K562 (cell line): ENCODE results near the gene LRP2. TPM values are rescaled to one million over a fixed set of nuclear protein-coding genes. Genes with fewer than 3 reads are reported as not detected.
A peak's percentile ranks its signal among the peaks of the same experiment; 100 is the strongest.

Source experiments
- ATF7 ChIP-seq: fragments of 450-650 bp; IDR thresholded peaks from 2 replicates; pipeline ENCODE4 v1.7.1; 2014; ENCODE audit warnings: mild to moderate bottlenecking, moderate library complexity
- BACH1 ChIP-seq: fragments of 200-800 bp; sonication (Bioruptor generic); IDR thresholded peaks from 2 replicates; pipeline ENCODE4 v1.6.1; 2016; ENCODE audit warnings: missing genetic modification characterization, missing compliant biosample characterization
- BHLHE40 ChIP-seq: IDR thresholded peaks from 2 replicates; pipeline ENCODE4 v1.6.1; 2011; ENCODE audit warnings: low read length, improper control_type of control experiment
- DPF2 ChIP-seq: fragments of 450-650 bp; IDR thresholded peaks from 2 replicates; pipeline ENCODE4 v1.6.1; 2016
- ELF1 ChIP-seq: fragments of 200-800 bp; sonication (Bioruptor generic); IDR thresholded peaks from 2 replicates; pipeline ENCODE4 v1.6.1; 2016; ENCODE audit warnings: missing genetic modification characterization, missing compliant biosample characterization
- FOXK1 ChIP-seq: sonication (generic); formaldehyde crosslinking; IDR thresholded peaks from 2 replicates; pipeline ENCODE4 v1.8.0; 2022; ENCODE audit warnings: missing genetic modification reagents, mild to moderate bottlenecking, borderline replicate concordance
- HDAC1 ChIP-seq, 2 experiments: fragments of 450-650 bp; IDR thresholded peaks; 2 replicates each; pipeline ENCODE4 v1.6.1; 2016 to 2017; ENCODE audit warnings: inconsistent platforms in 1 of 2, mild to moderate bottlenecking in 1 of 2, moderate library complexity in 1 of 2
- HDAC6 ChIP-seq: IDR thresholded peaks from 2 replicates; pipeline ENCODE4 v1.6.1; 2012; ENCODE audit warnings: low read depth, mild to moderate bottlenecking, control low read depth, inconsistent platforms, low read length, moderate library complexity
- MAFK ChIP-seq: IDR thresholded peaks from 2 replicates; pipeline ENCODE4 v1.6.1; 2011; ENCODE audit warnings: low read length, improper control_type of control experiment
- MBD2 ChIP-seq: sonication (generic); IDR thresholded peaks from 2 replicates; pipeline ENCODE4 v1.6.1; 2016; ENCODE audit warnings: low read depth, borderline replicate concordance
- MCM5 ChIP-seq: fragments of 450-650 bp; IDR thresholded peaks from 2 replicates; pipeline ENCODE4 v1.6.1; 2016; ENCODE audit warnings: low read depth
- NCOA6 ChIP-seq: fragments of 450-650 bp; IDR thresholded peaks from 2 replicates; pipeline ENCODE4 v1.6.1; 2017; ENCODE audit warnings: mild to moderate bottlenecking
- NCOR1 ChIP-seq: fragments of 450-650 bp; IDR thresholded peaks from 2 replicates; pipeline ENCODE4 v1.6.1; 2016; ENCODE audit warnings: mild to moderate bottlenecking, moderate library complexity
- NFE2 ChIP-seq: IDR thresholded peaks from 2 replicates; pipeline ENCODE4 v1.6.1; 2014; ENCODE audit warnings: antibody characterized with exemption, low read depth
- OTX1 ChIP-seq: fragments of 450-650 bp; formaldehyde crosslinking; IDR thresholded peaks from 2 replicates; pipeline ENCODE4 v1.4.0; 2022; ENCODE audit warnings: mild to moderate bottlenecking
- PML ChIP-seq: IDR thresholded peaks from 2 replicates; pipeline ENCODE4 v1.6.1; 2012; ENCODE audit warnings: low read length, inconsistent platforms
- POLR3G ChIP-seq: IDR thresholded peaks from 2 replicates; pipeline ENCODE4 v1.6.1; 2011; ENCODE audit not compliant: insufficient read length, insufficient replicate concordance; ENCODE audit errors: extremely low read depth
- RCOR1 ChIP-seq, 2 experiments: IDR thresholded peaks; 2 replicates each; pipeline ENCODE4 v1.6.1; 2012; ENCODE audit warnings: low read depth in 2 of 2, low read length in 2 of 2, borderline replicate concordance in 1 of 2, improper control_type of control experiment in 1 of 2
- SETDB1 ChIP-seq: IDR thresholded peaks from one replicate; pipeline ENCODE4 v1.6.1; 2012; ENCODE audit warnings: low read length, control low read depth, inconsistent platforms
- TAL1 ChIP-seq: fragments of 450-650 bp; IDR thresholded peaks from 2 replicates; pipeline ENCODE4 v1.6.1; 2016; ENCODE audit warnings: mild to moderate bottlenecking
- TEAD1 ChIP-seq, 2 experiments: fragments of 450-650 bp in 1 of 2; sonication (generic) in 1 of 2; formaldehyde crosslinking; IDR thresholded peaks; 2 replicates each; pipeline versions ENCODE4 v1.4.0 to v1.8.0; 2020 to 2022; ENCODE audit warnings: mild to moderate bottlenecking in 2 of 2, missing genetic modification reagents in 1 of 2
- TEAD4 ChIP-seq, 2 experiments: sonication (generic) in 1 of 2; formaldehyde crosslinking in 1 of 2; IDR thresholded peaks; 2 replicates each; pipeline versions ENCODE4 v1.6.1 to v1.8.0; 2012 to 2022; ENCODE audit warnings: borderline replicate concordance in 1 of 2, inconsistent platforms in 1 of 2, low read length in 1 of 2, mild to moderate bottlenecking in 1 of 2, missing genetic modification reagents in 1 of 2
- USF2 ChIP-seq: sonication (generic); formaldehyde crosslinking; IDR thresholded peaks from 2 replicates; pipeline ENCODE4 v1.5.0; 2020; ENCODE audit warnings: missing genetic modification reagents
- VEZF1 ChIP-seq: fragments of 200-800 bp; sonication (Bioruptor generic); IDR thresholded peaks from 2 replicates; pipeline ENCODE4 v1.6.1; 2017; ENCODE audit warnings: missing genetic modification characterization, missing compliant biosample characterization
- ZBTB11 ChIP-seq, 3 experiments: fragments of 200-800 bp in 1 of 3; fragments of 250-450 bp in 1 of 3; fragments of 450-650 bp in 1 of 3; sonication (Bioruptor Pico) in 1 of 3; sonication (Bioruptor generic) in 1 of 3; formaldehyde crosslinking in 1 of 3; IDR thresholded peaks; 2 replicates each; pipeline versions ENCODE4 v1.6.1 to v1.8.0; 2016 to 2022; ENCODE audit warnings: mild to moderate bottlenecking in 2 of 3, missing genetic modification characterization in 2 of 3, missing compliant biosample characterization in 1 of 3, moderate library complexity in 1 of 3
- polyA plus RNA-seq, 8 experiments: library from polyadenylated mRNA; depleted of rRNA in 4 of 8; stranded (reverse) in 5 of 8; unstranded in 3 of 8; fragments of >200 nt; fragmentation: Nextera tagmentation in 2 of 8; fragmentation: Illumina TruSeq in 1 of 8; extraction: Ambion mirVana in 2 of 8; extraction: Trizol in 1 of 8; gene quantifications; 2 replicates each; pipeline versions ENCODE4 v1.2.1 to v1.2.3, GENCODE V29; 2011 to 2014; ENCODE audit warnings: inconsistent platforms in 1 of 8, missing spikeins in 1 of 8
- total RNA-seq, 7 experiments: library from RNA; depleted of rRNA in 6 of 7; stranded (reverse); fragments of >200 nt in 6 of 7; fragmentation: Illumina TruSeq in 2 of 7; extraction: Trizol in 2 of 7; gene quantifications; 2 replicates each; pipeline versions ENCODE4 v1.2.1 to v1.2.3, GENCODE V29; 2011 to 2021; ENCODE audit warnings: low replicate concordance in 1 of 7

Gene LRP2
- total and polyA plus RNA-seq, 9 of the 15 experiments (the other 6 are each of a cell fraction or from before 2014, with no cell fraction given): 0.04 to 0.18 (median 0.11) TPM; not detected in 1

- TF ChIP-seq OTX1 (CRISPR knock-in tag) (no peak), ATF7 (peak; percentile 62), MCM5 (no peak), DPF2 (peak; percentile 93), TAL1 (peak; percentile 67), TEAD4 (IDR thresholded peaks at IDR 0.05; ENCODE audit: low read length) (peak; percentile 88), TEAD4 (CRISPR knock-in tag; IDR thresholded peaks at IDR 0.05; ENCODE audit: borderline replicate concordance) (no peak), PML (peak; percentile 59; the same call in 1 of the 2 replicates), HDAC1 (IDR thresholded peaks at IDR 0.05) (peak in 1 of 2 experiments; percentile 94; a peak in 2 of 4 replicates), MBD2 (peak; percentile 46; the same call in 1 of the 2 replicates), BACH1 (peak; percentile 57; the same call in 1 of the 2 replicates), TEAD1 (CRISPR knock-in tag; IDR thresholded peaks at IDR 0.05) (peak in 1 of 2 experiments; percentile 52; a peak in 1 of 4 replicates), RCOR1 (IDR thresholded peaks at IDR 0.05; ENCODE audit: borderline replicate concordance in 1 of 2, low read depth in 2 of 2, low read length in 2 of 2) (peak; percentile 79 to 98; a peak in 3 of 4 replicates), NFE2 (peak; percentile 94), USF2 (no peak), ELF1 (tag) (no peak), BHLHE40 (peak; percentile 43; the same call in 1 of the 2 replicates), SETDB1 (peak; percentile 31), NCOA6 (no peak), MAFK (peak; percentile 63; the same call in 1 of the 2 replicates), ZBTB11 (CRISPR knock-in tag; IDR thresholded peaks at IDR 0.05) (0 out of 6 replicates have a peak, but pooled peaks of 1 of the 3 experiments have one; percentile 31), NCOR1 (peak; percentile 58), HDAC6 (no peak), FOXK1 (CRISPR knock-in tag) (no peak), POLR3G (no peak), VEZF1 (CRISPR knock-in tag) (0 out of 2 replicates have a peak, but pooled peaks have one; percentile 29)
Observed at GRCh38 chr2:169095621-169096105, 266.7 kb downstream of the LRP2 start (continued).
